ENCODE measurements around the gene PDGFB. TPM values are rescaled to one million over a fixed set of nuclear protein-coding genes. Genes with fewer than 3 reads are reported as not detected.

Gene PDGFB
- total and polyA plus RNA-seq, 9 of the 15 experiments (the other 6 are each of a cell fraction or from before 2014, with no cell fraction given): 0.07 to 4.0 (median 0.48) TPM; not detected in 1

DNA sequence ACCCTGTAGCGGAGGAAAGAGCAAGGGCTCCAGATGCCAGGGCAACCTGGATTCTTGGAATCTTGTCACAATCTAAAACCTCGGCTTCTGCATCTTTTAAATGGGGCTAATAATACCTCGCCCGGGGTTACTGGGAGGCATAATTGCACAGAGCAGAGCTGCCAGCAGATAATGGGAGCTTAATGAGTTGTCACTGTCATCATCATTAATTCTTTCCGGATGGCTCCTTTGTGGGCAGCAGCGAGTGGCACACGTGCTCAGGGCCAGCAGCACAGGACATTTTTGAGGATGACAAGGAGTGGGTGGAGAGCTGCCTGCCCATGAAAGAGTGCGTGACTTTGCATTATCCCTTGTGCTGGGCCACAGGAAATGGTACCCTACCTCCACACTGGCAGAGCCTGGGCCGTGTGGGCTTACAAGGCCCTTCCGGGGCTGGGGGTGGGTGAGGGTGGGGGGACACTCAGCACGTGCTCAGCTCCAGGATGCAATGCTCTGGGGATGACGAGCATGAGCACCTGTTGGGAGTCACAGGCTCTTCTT lies 5.7 kb downstream of the PDGFB start:
- no peaks in the 10 kb centered on the region; the same call in 2 of the 3 replicates for H3K79me2 ChIP-seq (ENCODE audit: control insufficient read depth, insufficient read depth, low read length)
- in situ Hi-C loops (cut with MboI): no loop called here
- H2AFZ ChIP-seq (ENCODE audit: low read depth, low read length): no peak overlapping the region
- intact Hi-C loops (cut with micrococcal nuclease): no loop called here
- H3K9ac ChIP-seq (ENCODE audit: insufficient read depth in 1 of 2, low read depth in 2 of 2, low read length in 2 of 2): no peak overlapping the region
- no peak overlapping the region for H3K4me2 ChIP-seq (ENCODE audit: insufficient read depth, low read length)
- no TSS peak for BruUV-seq (replicated peaks)
- H3K36me3 ChIP-seq (ENCODE audit: control insufficient read depth, insufficient read depth, low read length): no peaks in the 10 kb centered on the region
- FAIRE-seq: no peak
- no peaks in the 10 kb centered on the region for H3K9me3 ChIP-seq (replicated peaks; ENCODE audit: control insufficient read depth, insufficient read depth, low read depth, low read length)
- H3K27me3 ChIP-seq (ENCODE audit: control insufficient read depth in 2 of 2, insufficient read depth in 2 of 2, low read length in 2 of 2): no peaks in the 10 kb centered on the region
- ATAC-seq: no peak
- peaks cover 4% of the 10 kb centered on the region; the same call in 1 of the 2 replicates for H4K20me1 ChIP-seq (replicated peaks; ENCODE audit: control insufficient read depth, insufficient read depth, low read length)
- H3K27ac ChIP-seq (ENCODE audit: extremely low read depth, low read depth, low read length): no peak overlapping the region
- 28% methylated on average over 6 of the region's 12 CpGs for WGBS (ENCODE audit: insufficient coverage, low coverage, missing lambda C conversion rate)
- H3K9me1 ChIP-seq (ENCODE audit: control insufficient read depth, insufficient read depth, low read length): no peaks in the 10 kb centered on the region
- H3K4me3 ChIP-seq: no peak overlapping the region
- CTCF ChIA-PET (ENCODE audit: low intra/inter-chr PET ratio): no interaction called here
- peaks cover 25 to 74% of the 10 kb centered on the region in 2 experiments; a peak in 4 of 5 replicates for H3K4me1 ChIP-seq (replicated peaks in 1 of 2; ENCODE audit: control insufficient read depth in 2 of 2, insufficient read depth in 2 of 2, low read length in 2 of 2)
- DNase-seq (ENCODE audit: extremely low read depth in 1 of 4, low spot score in 3 of 4): no peak
- POLR2A ChIA-PET: interaction anchor here (0.8 to 1.3 kb wide), 3 partner anchors 13 to 36 kb away, joined by 3 read pairs; no protein-coding TSS in a partner anchor
- TF ChIP-seq, protein P1, sequence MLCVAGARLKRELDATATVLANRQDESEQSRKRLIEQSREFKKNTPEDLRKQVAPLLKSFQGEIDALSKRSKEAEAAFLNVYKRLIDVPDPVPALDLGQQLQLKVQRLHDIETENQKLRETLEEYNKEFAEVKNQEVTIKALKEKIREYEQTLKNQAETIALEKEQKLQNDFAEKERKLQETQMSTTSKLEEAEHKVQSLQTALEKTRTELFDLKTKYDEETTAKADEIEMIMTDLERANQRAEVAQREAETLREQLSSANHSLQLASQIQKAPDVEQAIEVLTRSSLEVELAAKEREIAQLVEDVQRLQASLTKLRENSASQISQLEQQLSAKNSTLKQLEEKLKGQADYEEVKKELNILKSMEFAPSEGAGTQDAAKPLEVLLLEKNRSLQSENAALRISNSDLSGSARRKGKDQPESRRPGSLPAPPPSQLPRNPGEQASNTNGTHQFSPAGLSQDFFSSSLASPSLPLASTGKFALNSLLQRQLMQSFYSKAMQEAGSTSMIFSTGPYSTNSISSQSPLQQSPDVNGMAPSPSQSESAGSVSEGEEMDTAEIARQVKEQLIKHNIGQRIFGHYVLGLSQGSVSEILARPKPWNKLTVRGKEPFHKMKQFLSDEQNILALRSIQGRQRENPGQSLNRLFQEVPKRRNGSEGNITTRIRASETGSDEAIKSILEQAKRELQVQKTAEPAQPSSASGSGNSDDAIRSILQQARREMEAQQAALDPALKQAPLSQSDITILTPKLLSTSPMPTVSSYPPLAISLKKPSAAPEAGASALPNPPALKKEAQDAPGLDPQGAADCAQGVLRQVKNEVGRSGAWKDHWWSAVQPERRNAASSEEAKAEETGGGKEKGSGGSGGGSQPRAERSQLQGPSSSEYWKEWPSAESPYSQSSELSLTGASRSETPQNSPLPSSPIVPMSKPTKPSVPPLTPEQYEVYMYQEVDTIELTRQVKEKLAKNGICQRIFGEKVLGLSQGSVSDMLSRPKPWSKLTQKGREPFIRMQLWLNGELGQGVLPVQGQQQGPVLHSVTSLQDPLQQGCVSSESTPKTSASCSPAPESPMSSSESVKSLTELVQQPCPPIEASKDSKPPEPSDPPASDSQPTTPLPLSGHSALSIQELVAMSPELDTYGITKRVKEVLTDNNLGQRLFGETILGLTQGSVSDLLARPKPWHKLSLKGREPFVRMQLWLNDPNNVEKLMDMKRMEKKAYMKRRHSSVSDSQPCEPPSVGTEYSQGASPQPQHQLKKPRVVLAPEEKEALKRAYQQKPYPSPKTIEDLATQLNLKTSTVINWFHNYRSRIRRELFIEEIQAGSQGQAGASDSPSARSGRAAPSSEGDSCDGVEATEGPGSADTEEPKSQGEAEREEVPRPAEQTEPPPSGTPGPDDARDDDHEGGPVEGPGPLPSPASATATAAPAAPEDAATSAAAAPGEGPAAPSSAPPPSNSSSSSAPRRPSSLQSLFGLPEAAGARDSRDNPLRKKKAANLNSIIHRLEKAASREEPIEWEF (CRISPR knock-in tag; IDR thresholded peaks at IDR 0.05): no peak
- TF ChIP-seq, protein P2, sequence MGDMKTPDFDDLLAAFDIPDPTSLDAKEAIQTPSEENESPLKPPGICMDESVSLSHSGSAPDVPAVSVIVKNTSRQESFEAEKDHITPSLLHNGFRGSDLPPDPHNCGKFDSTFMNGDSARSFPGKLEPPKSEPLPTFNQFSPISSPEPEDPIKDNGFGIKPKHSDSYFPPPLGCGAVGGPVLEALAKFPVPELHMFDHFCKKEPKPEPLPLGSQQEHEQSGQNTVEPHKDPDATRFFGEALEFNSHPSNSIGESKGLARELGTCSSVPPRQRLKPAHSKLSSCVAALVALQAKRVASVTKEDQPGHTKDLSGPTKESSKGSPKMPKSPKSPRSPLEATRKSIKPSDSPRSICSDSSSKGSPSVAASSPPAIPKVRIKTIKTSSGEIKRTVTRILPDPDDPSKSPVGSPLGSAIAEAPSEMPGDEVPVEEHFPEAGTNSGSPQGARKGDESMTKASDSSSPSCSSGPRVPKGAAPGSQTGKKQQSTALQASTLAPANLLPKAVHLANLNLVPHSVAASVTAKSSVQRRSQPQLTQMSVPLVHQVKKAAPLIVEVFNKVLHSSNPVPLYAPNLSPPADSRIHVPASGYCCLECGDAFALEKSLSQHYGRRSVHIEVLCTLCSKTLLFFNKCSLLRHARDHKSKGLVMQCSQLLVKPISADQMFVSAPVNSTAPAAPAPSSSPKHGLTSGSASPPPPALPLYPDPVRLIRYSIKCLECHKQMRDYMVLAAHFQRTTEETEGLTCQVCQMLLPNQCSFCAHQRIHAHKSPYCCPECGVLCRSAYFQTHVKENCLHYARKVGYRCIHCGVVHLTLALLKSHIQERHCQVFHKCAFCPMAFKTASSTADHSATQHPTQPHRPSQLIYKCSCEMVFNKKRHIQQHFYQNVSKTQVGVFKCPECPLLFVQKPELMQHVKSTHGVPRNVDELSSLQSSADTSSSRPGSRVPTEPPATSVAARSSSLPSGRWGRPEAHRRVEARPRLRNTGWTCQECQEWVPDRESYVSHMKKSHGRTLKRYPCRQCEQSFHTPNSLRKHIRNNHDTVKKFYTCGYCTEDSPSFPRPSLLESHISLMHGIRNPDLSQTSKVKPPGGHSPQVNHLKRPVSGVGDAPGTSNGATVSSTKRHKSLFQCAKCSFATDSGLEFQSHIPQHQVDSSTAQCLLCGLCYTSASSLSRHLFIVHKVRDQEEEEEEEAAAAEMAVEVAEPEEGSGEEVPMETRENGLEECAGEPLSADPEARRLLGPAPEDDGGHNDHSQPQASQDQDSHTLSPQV (IDR thresholded peaks at IDR 0.05): no peak
- TF ChIP-seq ZKSCAN8 (CRISPR knock-in tag; IDR thresholded peaks at IDR 0.05) (no peak), FOXJ3 (CRISPR knock-in tag; IDR thresholded peaks at IDR 0.05) (no peak), CBFA2T2 (conservative IDR thresholded peaks at IDR 0.05) (no peak), CXXC5 (CRISPR knock-in tag; IDR thresholded peaks at IDR 0.05) (no peak), EP300 (IDR thresholded peaks at IDR 0.05; ENCODE audit: low read length) (no peak), ZNF224 (CRISPR knock-in tag; IDR thresholded peaks at IDR 0.05) (no peak), MAZ (CRISPR knock-in tag; conservative IDR thresholded peaks at IDR 0.05 in 1 of 2, IDR thresholded peaks at IDR 0.05 in 1 of 2) (no peak)
- TF ChIP-seq, protein P3, sequence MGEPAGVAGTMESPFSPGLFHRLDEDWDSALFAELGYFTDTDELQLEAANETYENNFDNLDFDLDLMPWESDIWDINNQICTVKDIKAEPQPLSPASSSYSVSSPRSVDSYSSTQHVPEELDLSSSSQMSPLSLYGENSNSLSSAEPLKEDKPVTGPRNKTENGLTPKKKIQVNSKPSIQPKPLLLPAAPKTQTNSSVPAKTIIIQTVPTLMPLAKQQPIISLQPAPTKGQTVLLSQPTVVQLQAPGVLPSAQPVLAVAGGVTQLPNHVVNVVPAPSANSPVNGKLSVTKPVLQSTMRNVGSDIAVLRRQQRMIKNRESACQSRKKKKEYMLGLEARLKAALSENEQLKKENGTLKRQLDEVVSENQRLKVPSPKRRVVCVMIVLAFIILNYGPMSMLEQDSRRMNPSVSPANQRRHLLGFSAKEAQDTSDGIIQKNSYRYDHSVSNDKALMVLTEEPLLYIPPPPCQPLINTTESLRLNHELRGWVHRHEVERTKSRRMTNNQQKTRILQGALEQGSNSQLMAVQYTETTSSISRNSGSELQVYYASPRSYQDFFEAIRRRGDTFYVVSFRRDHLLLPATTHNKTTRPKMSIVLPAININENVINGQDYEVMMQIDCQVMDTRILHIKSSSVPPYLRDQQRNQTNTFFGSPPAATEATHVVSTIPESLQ (CRISPR knock-in tag; IDR thresholded peaks at IDR 0.05): no peak

Data from K562 (cell line).